ENCODE measurements around the gene DDX1. TPM values are rescaled to one million over a fixed set of nuclear protein-coding genes. Genes with fewer than 3 reads are reported as not detected.

The DDX1 gene
- total and polyA plus RNA-seq, 2 experiments from 2014 or later = 99.9 to 102 TPM

DNA sequence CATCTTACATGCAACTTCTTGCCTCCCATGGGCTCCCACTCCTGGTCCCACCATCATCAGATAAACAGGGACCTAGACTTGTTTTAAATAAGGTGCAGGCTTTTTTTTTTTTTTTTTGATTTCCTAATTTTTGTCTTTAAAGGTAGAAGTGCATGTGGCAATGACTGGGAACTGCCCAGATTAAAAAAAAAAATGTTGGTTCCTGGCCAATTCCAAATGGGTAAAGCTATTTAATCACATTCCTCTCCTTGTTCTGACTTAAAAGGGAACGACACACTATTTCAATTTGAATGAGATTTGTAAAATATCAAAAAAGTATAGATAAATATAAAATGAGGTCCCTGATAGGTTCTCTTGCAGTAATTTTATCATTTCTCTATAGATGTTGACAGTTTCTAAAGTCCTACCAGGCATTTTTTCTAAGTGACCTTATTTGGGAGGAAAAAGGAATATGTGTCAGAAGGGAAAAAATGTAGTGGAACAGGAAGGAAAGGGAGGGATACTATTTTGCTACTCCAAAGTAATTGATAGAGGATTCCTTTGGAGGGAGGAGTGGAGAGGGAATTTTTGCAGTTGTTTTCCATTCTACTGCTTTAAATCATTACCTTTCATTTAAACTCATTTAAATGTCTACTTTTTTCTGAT lies 43.3 kb downstream of the DDX1 start:
- no peaks in the 10 kb centered on the region for H3K4me1 ChIP-seq (ENCODE audit: insufficient read depth)
- H4K20me1 ChIP-seq (replicated peaks; ENCODE audit: insufficient read depth) = no peaks in the 10 kb centered on the region
- no peak overlapping the region for H3K27ac ChIP-seq (ENCODE audit: low read depth)
- DNase-seq (ENCODE audit: low spot score) (no peak), ATAC-seq (no peak)
- no peak overlapping the region for H3K4me2 ChIP-seq
- Mint-ChIP-seq H3K9me3 (no peaks in the 10 kb centered on the region; the same call in 2 of the 3 replicates), H3K27me3 (ENCODE audit: insufficient read depth, low read depth, poor library complexity) (peaks cover 3% of the 10 kb centered on the region), H3K4me3 (no peak overlapping the region), H3K36me3 (ENCODE audit: low read depth) (peaks cover 61% of the 10 kb centered on the region), H3K4me1 (peaks cover 9% of the 10 kb centered on the region), H3K27ac (peak overlapping the region; percentile 42; the same call in 1 of the 2 replicates)
- H3K36me3 ChIP-seq (ENCODE audit: insufficient read depth) = peaks cover 32% of the 10 kb centered on the region
- H3K27me3 ChIP-seq (ENCODE audit: insufficient read depth) = no peaks in the 10 kb centered on the region
- no peaks in the 10 kb centered on the region for H3K79me2 ChIP-seq (replicated peaks; ENCODE audit: insufficient read depth)
- no peak overlapping the region for H2AFZ ChIP-seq
- TF ChIP-seq NANOG (IDR thresholded peaks at IDR 0.05; ENCODE audit: borderline replicate concordance) = no peak
- TF ChIP-seq, protein P1, sequence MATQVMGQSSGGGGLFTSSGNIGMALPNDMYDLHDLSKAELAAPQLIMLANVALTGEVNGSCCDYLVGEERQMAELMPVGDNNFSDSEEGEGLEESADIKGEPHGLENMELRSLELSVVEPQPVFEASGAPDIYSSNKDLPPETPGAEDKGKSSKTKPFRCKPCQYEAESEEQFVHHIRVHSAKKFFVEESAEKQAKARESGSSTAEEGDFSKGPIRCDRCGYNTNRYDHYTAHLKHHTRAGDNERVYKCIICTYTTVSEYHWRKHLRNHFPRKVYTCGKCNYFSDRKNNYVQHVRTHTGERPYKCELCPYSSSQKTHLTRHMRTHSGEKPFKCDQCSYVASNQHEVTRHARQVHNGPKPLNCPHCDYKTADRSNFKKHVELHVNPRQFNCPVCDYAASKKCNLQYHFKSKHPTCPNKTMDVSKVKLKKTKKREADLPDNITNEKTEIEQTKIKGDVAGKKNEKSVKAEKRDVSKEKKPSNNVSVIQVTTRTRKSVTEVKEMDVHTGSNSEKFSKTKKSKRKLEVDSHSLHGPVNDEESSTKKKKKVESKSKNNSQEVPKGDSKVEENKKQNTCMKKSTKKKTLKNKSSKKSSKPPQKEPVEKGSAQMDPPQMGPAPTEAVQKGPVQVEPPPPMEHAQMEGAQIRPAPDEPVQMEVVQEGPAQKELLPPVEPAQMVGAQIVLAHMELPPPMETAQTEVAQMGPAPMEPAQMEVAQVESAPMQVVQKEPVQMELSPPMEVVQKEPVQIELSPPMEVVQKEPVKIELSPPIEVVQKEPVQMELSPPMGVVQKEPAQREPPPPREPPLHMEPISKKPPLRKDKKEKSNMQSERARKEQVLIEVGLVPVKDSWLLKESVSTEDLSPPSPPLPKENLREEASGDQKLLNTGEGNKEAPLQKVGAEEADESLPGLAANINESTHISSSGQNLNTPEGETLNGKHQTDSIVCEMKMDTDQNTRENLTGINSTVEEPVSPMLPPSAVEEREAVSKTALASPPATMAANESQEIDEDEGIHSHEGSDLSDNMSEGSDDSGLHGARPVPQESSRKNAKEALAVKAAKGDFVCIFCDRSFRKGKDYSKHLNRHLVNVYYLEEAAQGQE (IDR thresholded peaks at IDR 0.05; ENCODE audit: unreplicated experiment) = no peak
- TF ChIP-seq STAT1 (IDR thresholded peaks at IDR 0.05; ENCODE audit: unreplicated experiment) = no peak
- no peak for TF ChIP-seq JUNB (IDR thresholded peaks at IDR 0.05; ENCODE audit: unreplicated experiment)
- TF ChIP-seq, protein P2, sequence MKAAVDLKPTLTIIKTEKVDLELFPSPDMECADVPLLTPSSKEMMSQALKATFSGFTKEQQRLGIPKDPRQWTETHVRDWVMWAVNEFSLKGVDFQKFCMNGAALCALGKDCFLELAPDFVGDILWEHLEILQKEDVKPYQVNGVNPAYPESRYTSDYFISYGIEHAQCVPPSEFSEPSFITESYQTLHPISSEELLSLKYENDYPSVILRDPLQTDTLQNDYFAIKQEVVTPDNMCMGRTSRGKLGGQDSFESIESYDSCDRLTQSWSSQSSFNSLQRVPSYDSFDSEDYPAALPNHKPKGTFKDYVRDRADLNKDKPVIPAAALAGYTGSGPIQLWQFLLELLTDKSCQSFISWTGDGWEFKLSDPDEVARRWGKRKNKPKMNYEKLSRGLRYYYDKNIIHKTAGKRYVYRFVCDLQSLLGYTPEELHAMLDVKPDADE (IDR thresholded peaks at IDR 0.05) = no peak
- no peak for TF ChIP-seq POLR2AphosphoS5 (IDR thresholded peaks at IDR 0.05; ENCODE audit: low read depth)
- TF ChIP-seq ZNF331 (CRISPR knock-in tag; IDR thresholded peaks at IDR 0.05; ENCODE audit: low read depth) = no peak
- no peak for TF ChIP-seq EZH2 (IDR thresholded peaks at IDR 0.05; ENCODE audit: low read depth, unreplicated experiment)
- TF ChIP-seq ZNF114 (CRISPR knock-in tag; IDR thresholded peaks at IDR 0.05) = no peak
- TF ChIP-seq EZH2phosphoT487 (IDR thresholded peaks at IDR 0.05; ENCODE audit: unreplicated experiment) = no peak
- TF ChIP-seq, protein P3, sequence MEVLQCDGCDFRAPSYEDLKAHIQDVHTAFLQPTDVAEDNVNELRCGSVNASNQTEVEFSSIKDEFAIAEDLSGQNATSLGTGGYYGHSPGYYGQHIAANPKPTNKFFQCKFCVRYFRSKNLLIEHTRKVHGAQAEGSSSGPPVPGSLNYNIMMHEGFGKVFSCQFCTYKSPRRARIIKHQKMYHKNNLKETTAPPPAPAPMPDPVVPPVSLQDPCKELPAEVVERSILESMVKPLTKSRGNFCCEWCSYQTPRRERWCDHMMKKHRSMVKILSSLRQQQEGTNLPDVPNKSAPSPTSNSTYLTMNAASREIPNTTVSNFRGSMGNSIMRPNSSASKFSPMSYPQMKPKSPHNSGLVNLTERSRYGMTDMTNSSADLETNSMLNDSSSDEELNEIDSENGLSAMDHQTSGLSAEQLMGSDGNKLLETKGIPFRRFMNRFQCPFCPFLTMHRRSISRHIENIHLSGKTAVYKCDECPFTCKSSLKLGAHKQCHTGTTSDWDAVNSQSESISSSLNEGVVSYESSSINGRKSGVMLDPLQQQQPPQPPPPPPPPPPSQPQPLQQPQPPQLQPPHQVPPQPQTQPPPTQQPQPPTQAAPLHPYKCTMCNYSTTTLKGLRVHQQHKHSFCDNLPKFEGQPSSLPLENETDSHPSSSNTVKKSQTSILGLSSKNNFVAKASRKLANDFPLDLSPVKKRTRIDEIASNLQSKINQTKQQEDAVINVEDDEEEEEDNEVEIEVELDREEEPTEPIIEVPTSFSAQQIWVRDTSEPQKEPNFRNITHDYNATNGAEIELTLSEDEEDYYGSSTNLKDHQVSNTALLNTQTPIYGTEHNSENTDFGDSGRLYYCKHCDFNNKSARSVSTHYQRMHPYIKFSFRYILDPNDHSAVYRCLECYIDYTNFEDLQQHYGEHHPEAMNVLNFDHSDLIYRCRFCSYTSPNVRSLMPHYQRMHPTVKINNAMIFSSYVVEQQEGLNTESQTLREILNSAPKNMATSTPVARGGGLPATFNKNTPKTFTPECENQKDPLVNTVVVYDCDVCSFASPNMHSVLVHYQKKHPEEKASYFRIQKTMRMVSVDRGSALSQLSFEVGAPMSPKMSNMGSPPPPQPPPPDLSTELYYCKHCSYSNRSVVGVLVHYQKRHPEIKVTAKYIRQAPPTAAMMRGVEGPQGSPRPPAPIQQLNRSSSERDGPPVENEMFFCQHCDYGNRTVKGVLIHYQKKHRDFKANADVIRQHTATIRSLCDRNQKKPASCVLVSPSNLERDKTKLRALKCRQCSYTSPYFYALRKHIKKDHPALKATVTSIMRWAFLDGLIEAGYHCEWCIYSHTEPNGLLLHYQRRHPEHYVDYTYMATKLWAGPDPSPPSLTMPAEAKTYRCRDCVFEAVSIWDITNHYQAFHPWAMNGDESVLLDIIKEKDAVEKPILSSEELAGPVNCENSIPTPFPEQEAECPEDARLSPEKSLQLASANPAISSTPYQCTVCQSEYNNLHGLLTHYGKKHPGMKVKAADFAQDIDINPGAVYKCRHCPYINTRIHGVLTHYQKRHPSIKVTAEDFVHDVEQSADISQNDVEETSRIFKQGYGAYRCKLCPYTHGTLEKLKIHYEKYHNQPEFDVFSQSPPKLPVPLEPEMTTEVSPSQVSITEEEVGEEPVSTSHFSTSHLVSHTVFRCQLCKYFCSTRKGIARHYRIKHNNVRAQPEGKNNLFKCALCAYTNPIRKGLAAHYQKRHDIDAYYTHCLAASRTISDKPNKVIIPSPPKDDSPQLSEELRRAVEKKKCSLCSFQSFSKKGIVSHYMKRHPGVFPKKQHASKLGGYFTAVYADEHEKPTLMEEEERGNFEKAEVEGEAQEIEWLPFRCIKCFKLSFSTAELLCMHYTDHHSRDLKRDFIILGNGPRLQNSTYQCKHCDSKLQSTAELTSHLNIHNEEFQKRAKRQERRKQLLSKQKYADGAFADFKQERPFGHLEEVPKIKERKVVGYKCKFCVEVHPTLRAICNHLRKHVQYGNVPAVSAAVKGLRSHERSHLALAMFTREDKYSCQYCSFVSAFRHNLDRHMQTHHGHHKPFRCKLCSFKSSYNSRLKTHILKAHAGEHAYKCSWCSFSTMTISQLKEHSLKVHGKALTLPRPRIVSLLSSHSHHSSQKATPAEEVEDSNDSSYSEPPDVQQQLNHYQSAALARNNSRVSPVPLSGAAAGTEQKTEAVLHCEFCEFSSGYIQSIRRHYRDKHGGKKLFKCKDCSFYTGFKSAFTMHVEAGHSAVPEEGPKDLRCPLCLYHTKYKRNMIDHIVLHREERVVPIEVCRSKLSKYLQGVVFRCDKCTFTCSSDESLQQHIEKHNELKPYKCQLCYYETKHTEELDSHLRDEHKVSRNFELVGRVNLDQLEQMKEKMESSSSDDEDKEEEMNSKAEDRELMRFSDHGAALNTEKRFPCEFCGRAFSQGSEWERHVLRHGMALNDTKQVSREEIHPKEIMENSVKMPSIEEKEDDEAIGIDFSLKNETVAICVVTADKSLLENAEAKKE (CRISPR knock-in tag; IDR thresholded peaks at IDR 0.05) = no peak
- TF ChIP-seq, protein P4, sequence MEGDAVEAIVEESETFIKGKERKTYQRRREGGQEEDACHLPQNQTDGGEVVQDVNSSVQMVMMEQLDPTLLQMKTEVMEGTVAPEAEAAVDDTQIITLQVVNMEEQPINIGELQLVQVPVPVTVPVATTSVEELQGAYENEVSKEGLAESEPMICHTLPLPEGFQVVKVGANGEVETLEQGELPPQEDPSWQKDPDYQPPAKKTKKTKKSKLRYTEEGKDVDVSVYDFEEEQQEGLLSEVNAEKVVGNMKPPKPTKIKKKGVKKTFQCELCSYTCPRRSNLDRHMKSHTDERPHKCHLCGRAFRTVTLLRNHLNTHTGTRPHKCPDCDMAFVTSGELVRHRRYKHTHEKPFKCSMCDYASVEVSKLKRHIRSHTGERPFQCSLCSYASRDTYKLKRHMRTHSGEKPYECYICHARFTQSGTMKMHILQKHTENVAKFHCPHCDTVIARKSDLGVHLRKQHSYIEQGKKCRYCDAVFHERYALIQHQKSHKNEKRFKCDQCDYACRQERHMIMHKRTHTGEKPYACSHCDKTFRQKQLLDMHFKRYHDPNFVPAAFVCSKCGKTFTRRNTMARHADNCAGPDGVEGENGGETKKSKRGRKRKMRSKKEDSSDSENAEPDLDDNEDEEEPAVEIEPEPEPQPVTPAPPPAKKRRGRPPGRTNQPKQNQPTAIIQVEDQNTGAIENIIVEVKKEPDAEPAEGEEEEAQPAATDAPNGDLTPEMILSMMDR (conservative IDR thresholded peaks at IDR 0.05; ENCODE audit: low read depth in 2 of 2) = no peak
- TF ChIP-seq CREB1 (CRISPR knock-in tag; IDR thresholded peaks at IDR 0.05; ENCODE audit: low read depth) = no peak
- H3K9me2 ChIP-seq (ENCODE audit: insufficient read depth) = no peaks in the 10 kb centered on the region
- H3F3A ChIP-seq (replicated peaks; ENCODE audit: low read depth) = no peaks in the 10 kb centered on the region
- no peak overlapping the region for H3K4me3 ChIP-seq

Measured in GM23338 (cell line).